ENCODE measurements around the gene CABCOCO1. TPM values are rescaled to one million over a fixed set of nuclear protein-coding genes. Genes with fewer than 3 reads are reported as not detected.
A peak's percentile ranks its signal among the peaks of the same experiment; 100 is the strongest.

The CABCOCO1 gene
- total and polyA plus RNA-seq, 8 donors: 1.7 to 6.0 (median 3.4) TPM; not detected in 1

- no peak for ATAC-seq
- Histone ChIP-seq H3K4me3 (no peak overlapping the region), H3K27me3 (no peaks in the 10 kb centered on the region), H3K9me3 (no peaks in the 10 kb centered on the region), H3K4me1 (peaks cover 0 to 10% of the 10 kb centered on the region in 2 donors), H3K27ac (no peak overlapping the region), H3K36me3 (no peaks in the 10 kb centered on the region)
- no peak for TF ChIP-seq CTCF (IDR thresholded peaks at IDR 0.05)
- intact Hi-C loops (cut with DNase I): no loop called here
- no peak for DNase-seq
Observed at GRCh38 chr10:61785473-61786105, 122.9 kb downstream of the CABCOCO1 start.

GRCh38 chr10:61786728-61787127, 124.0 kb downstream of the CABCOCO1 start:
- no peak for DNase-seq
- H3K27ac ChIP-seq: peak overlapping the region; percentile 34 to 42

GRCh38 chr10:61787170-61787569, 124.4 kb downstream of the CABCOCO1 start:
- Histone ChIP-seq H3K9me3 (no peaks in the 10 kb centered on the region), H3K4me1 (peaks cover 0 to 10% of the 10 kb centered on the region in 2 donors), H3K36me3 (no peaks in the 10 kb centered on the region), H3K27ac (peak overlapping the region in 1 of 2 donors; percentile 34), H3K4me3 (no peak overlapping the region), H3K27me3 (no peaks in the 10 kb centered on the region)
- no peak for TF ChIP-seq CTCF (IDR thresholded peaks at IDR 0.05)
- ATAC-seq: no peak
- intact Hi-C loops (cut with DNase I): no loop called here
- no peak for DNase-seq

More at GRCh38 chr10:61786728-61787127, 124.0 kb downstream of the CABCOCO1 start:
- H3K4me1 ChIP-seq: peaks cover 0 to 10% of the 10 kb centered on the region in 2 donors
- H3K9me3 ChIP-seq: no peaks in the 10 kb centered on the region
- ATAC-seq: peak; percentile 58
- no peak for TF ChIP-seq CTCF (IDR thresholded peaks at IDR 0.05)
- no peaks in the 10 kb centered on the region for H3K36me3 ChIP-seq
- H3K4me3 ChIP-seq: no peak overlapping the region
- no peaks in the 10 kb centered on the region for H3K27me3 ChIP-seq
- intact Hi-C loops (cut with DNase I): no loop called here

GRCh38 chr10:61789031-61789430, 126.3 kb downstream of the CABCOCO1 start:
- DNase-seq: no peak
- Histone ChIP-seq H3K36me3 (no peaks in the 10 kb centered on the region), H3K27me3 (no peaks in the 10 kb centered on the region), H3K9me3 (no peaks in the 10 kb centered on the region), H3K27ac (no peak overlapping the region), H3K4me1 (peaks cover 0 to 10% of the 10 kb centered on the region in 2 donors), H3K4me3 (no peak overlapping the region)
- no peak for ATAC-seq
- intact Hi-C loops (cut with DNase I): no loop called here
- no peak for TF ChIP-seq CTCF (IDR thresholded peaks at IDR 0.05)

GRCh38 chr10:61791216-61791615, 128.5 kb downstream of the CABCOCO1 start:
- intact Hi-C loops (cut with DNase I): no loop called here
- Histone ChIP-seq H3K27me3 (no peaks in the 10 kb centered on the region), H3K36me3 (no peaks in the 10 kb centered on the region), H3K9me3 (no peaks in the 10 kb centered on the region), H3K4me3 (no peak overlapping the region), H3K4me1 (peaks cover 0 to 8% of the 10 kb centered on the region in 2 donors), H3K27ac (no peak overlapping the region)
- DNase-seq (no peak), ATAC-seq (no peak)
- no peak for TF ChIP-seq CTCF (IDR thresholded peaks at IDR 0.05)

Data from left lung (tissue), 10 donors.